ENCODE data around the gene PRXL2A. TPM values are rescaled to one million over a fixed set of nuclear protein-coding genes. Genes with fewer than 3 reads are reported as not detected.
"Not testable (repeated sequence)": the region's sequence is repeated elsewhere in the genome, so short reads cannot be mapped to it uniquely, and the experiment has no call there.

PRXL2A gene
- total RNA-seq, 4 donors from 2014 or later: 19.0 to 29.2 (median 22.5) TPM

- no peaks in the 10 kb centered on the region for H3K9me3 ChIP-seq
- H3K36me3 ChIP-seq: no peaks in the 10 kb centered on the region
- no peaks in the 10 kb centered on the region for H3K27me3 ChIP-seq
- no peak overlapping the region for H3K4me3 ChIP-seq
- TF ChIP-seq CTCF (IDR thresholded peaks at IDR 0.05 in 4 of 5, conservative IDR thresholded peaks at IDR 0.05 in 1 of 5): no peak
- no peak for TF ChIP-seq POLR2A (IDR thresholded peaks at IDR 0.05)
- H3K4me1 ChIP-seq: peaks cover 29 to 38% of the 10 kb centered on the region in 2 donors
- intact Hi-C loops (cut with DNase I; ENCODE audit: low total_unique reads) (no loop called here), in situ Hi-C loops (cut with MboI; ENCODE audit: low sequenced_read_pairs in 4 of 4) (no loop called here)
- DNase-seq: no peak
- no peak for ATAC-seq
- H3K27ac ChIP-seq: peak overlapping the region; percentile 7 to 95 (median 68)
These were observed 64.8 kb downstream of the PRXL2A start for GRCh38 chr10:80473096-80473657.

- Histone ChIP-seq H3K27me3 (no peaks in the 10 kb centered on the region), H3K27ac (peak overlapping the region; percentile 7 to 95 (median 68)), H3K36me3 (no peaks in the 10 kb centered on the region), H3K9me3 (no peaks in the 10 kb centered on the region), H3K4me3 (no peak overlapping the region), H3K4me1 (peaks cover 21 to 31% of the 10 kb centered on the region in 2 donors)
- TF ChIP-seq CTCF (IDR thresholded peaks at IDR 0.05 in 4 of 5, conservative IDR thresholded peaks at IDR 0.05 in 1 of 5): no peak
- ATAC-seq (no peak), DNase-seq (no peak)
- intact Hi-C loops (cut with DNase I; ENCODE audit: low total_unique reads): no loop called here
- in situ Hi-C loops (cut with MboI; ENCODE audit: low sequenced_read_pairs in 4 of 4): no loop called here
These were observed 65.6 kb downstream of the PRXL2A start for GRCh38 chr10:80473692-80474596.

GRCh38 chr10:80474597-80474910 is 66.2 kb downstream of the PRXL2A start:
- intact Hi-C loops (cut with DNase I; ENCODE audit: low total_unique reads): no loop called here
- TF ChIP-seq CTCF (IDR thresholded peaks at IDR 0.05 in 4 of 5, conservative IDR thresholded peaks at IDR 0.05 in 1 of 5) (no peak), POLR2A (IDR thresholded peaks at IDR 0.05) (no peak)
- peak overlapping the region; percentile 7 to 95 (median 68) for H3K27ac ChIP-seq
- no peaks in the 10 kb centered on the region for H3K36me3 ChIP-seq
- no peak for ATAC-seq
- H3K4me1 ChIP-seq: peaks cover 20 to 25% of the 10 kb centered on the region in 2 donors
- H3K27me3 ChIP-seq: no peaks in the 10 kb centered on the region
- no peak overlapping the region for H3K4me3 ChIP-seq
- in situ Hi-C loops (cut with MboI; ENCODE audit: low sequenced_read_pairs in 4 of 4): no loop called here
- no peaks in the 10 kb centered on the region for H3K9me3 ChIP-seq
- no peak for DNase-seq

GRCh38 chr10:80474941-80475340 is 66.6 kb downstream of the PRXL2A start:
- Histone ChIP-seq H3K4me1 (peaks cover 20 to 22% of the 10 kb centered on the region in 2 donors), H3K27ac (peak overlapping the region; percentile 7 to 95 (median 68)), H3K36me3 (no peaks in the 10 kb centered on the region), H3K4me3 (no peak overlapping the region), H3K27me3 (no peaks in the 10 kb centered on the region), H3K9me3 (no peaks in the 10 kb centered on the region)
- intact Hi-C loops (cut with DNase I; ENCODE audit: low total_unique reads) (no loop called here), in situ Hi-C loops (cut with MboI; ENCODE audit: low sequenced_read_pairs in 4 of 4) (no loop called here)
- DNase-seq (no peak), ATAC-seq (no peak)
- TF ChIP-seq POLR2A (IDR thresholded peaks at IDR 0.05) (no peak), CTCF (IDR thresholded peaks at IDR 0.05 in 4 of 5, conservative IDR thresholded peaks at IDR 0.05 in 1 of 5) (no peak)

- in situ Hi-C loops (cut with MboI; ENCODE audit: low sequenced_read_pairs in 4 of 4); intact Hi-C loops (cut with DNase I; ENCODE audit: low total_unique reads); H3K9me3 ChIP-seq; DNase-seq; H3K4me3 ChIP-seq; H3K27me3 ChIP-seq; ATAC-seq; H3K36me3 ChIP-seq: not testable (repeated sequence)
- peak overlapping the region in 2 of 4 donors; percentile 64 to 95 for H3K27ac ChIP-seq
- peaks cover 15 to 20% of the 10 kb centered on the region in 2 donors for H3K4me1 ChIP-seq
These were observed 67.3 kb downstream of the PRXL2A start for GRCh38 chr10:80475641-80476040.
